Mesenchymal stem cell (in vitro differentiated cells and primary cell): Measurements from ENCODE around the gene RINL.

Experiments
- DNase-seq: peaks from one replicate; pipeline ENCODE4 v3.0.0-alpha.2; 2013
- H2AFZ ChIP-seq: one replicate; pipeline ENCODE4 v1.6.1; 2013; ENCODE audit warnings: low read depth, mild to moderate bottlenecking, control low read depth, inconsistent platforms, low read length, moderate library complexity
- H2AK5ac ChIP-seq: 2 replicates; pipeline ENCODE4 v1.6.1; 2013; ENCODE audit warnings: low read length, moderate library complexity, mild to moderate bottlenecking, inconsistent platforms; ENCODE audit not compliant: severe bottlenecking
- H2BK120ac ChIP-seq: one replicate; pipeline ENCODE4 v1.6.1; 2013; ENCODE audit warnings: low read depth, mild to moderate bottlenecking, inconsistent platforms, low read length, moderate library complexity
- H2BK12ac ChIP-seq, 2 experiments: one replicate each; pipeline ENCODE4 v1.6.1; 2013; ENCODE audit warnings: inconsistent platforms in 2 of 2, low read length in 2 of 2, mild to moderate bottlenecking in 2 of 2, moderate library complexity in 2 of 2, control low read depth in 1 of 2
- H2BK15ac ChIP-seq: one replicate; pipeline ENCODE4 v1.6.1; 2013; ENCODE audit warnings: mild to moderate bottlenecking, low read depth, inconsistent platforms; ENCODE audit not compliant: poor library complexity, severe bottlenecking
- H2BK5ac ChIP-seq: 2 replicates; pipeline ENCODE4 v1.6.1; 2013; ENCODE audit warnings: low read depth, mild to moderate bottlenecking, low read length, control low read depth, inconsistent platforms; ENCODE audit not compliant: poor library complexity, severe bottlenecking
- H3K14ac ChIP-seq, 2 experiments: one replicate each; pipeline ENCODE4 v1.6.1; 2013; ENCODE audit warnings: inconsistent platforms in 2 of 2, low read length in 2 of 2, control low read depth in 1 of 2, mild to moderate bottlenecking in 1 of 2, moderate library complexity in 1 of 2
- H3K18ac ChIP-seq, 2 experiments: one replicate each; pipeline ENCODE4 v1.6.1; 2013; ENCODE audit warnings: inconsistent platforms in 2 of 2, low read length in 2 of 2, control low read depth in 1 of 2, low read depth in 1 of 2, mild to moderate bottlenecking in 1 of 2
- H3K23ac ChIP-seq, 2 experiments: one replicate each; pipeline ENCODE4 v1.6.1; 2013; ENCODE audit warnings: inconsistent platforms in 2 of 2, low read length in 2 of 2, mild to moderate bottlenecking in 2 of 2, moderate library complexity in 2 of 2, control low read depth in 1 of 2
- H3K27ac ChIP-seq: 2 replicates; pipeline ENCODE4 v1.5.1; 2013; ENCODE audit warnings: mild to moderate bottlenecking, moderate library complexity, low read length, control low read depth, inconsistent platforms; ENCODE audit not compliant: poor library complexity, severe bottlenecking
- H3K27me3 ChIP-seq, 2 experiments: 2 replicates each; pipeline versions ENCODE4 v1.6.1 to v1.7.0; 2013; ENCODE audit warnings: low read length in 2 of 2, mild to moderate bottlenecking in 2 of 2, moderate library complexity in 2 of 2, control low read depth in 1 of 2, inconsistent platforms in 1 of 2; ENCODE audit not compliant: control insufficient read depth in 1 of 2, insufficient read depth in 1 of 2
- H3K36me3 ChIP-seq, 2 experiments: 2 replicates each; pipeline versions ENCODE4 v1.6.1 to v1.7.0; 2013; ENCODE audit warnings: low read length in 2 of 2, control low read depth in 1 of 2, inconsistent platforms in 1 of 2, low read depth in 1 of 2, mild to moderate bottlenecking in 1 of 2; ENCODE audit not compliant: insufficient read depth in 2 of 2, control insufficient read depth in 1 of 2
- H3K4ac ChIP-seq, 2 experiments: one replicate each; pipeline ENCODE4 v1.6.1; 2013; ENCODE audit warnings: inconsistent platforms in 2 of 2, low read length in 2 of 2, mild to moderate bottlenecking in 2 of 2, moderate library complexity in 2 of 2, control low read depth in 1 of 2, low read depth in 1 of 2
- H3K4me1 ChIP-seq: 2 replicates; pipeline ENCODE4 v1.6.1; 2013; ENCODE audit warnings: low read depth, low read length, control low read depth; ENCODE audit not compliant: control insufficient read depth, insufficient read depth
- H3K4me2 ChIP-seq: 2 replicates; pipeline ENCODE4 v1.6.1; 2013; ENCODE audit warnings: low read length, mild to moderate bottlenecking, inconsistent platforms; ENCODE audit not compliant: poor library complexity, severe bottlenecking
- H3K4me3 ChIP-seq, 2 experiments: 2 replicates each; pipeline versions ENCODE4 v1.5.1 to v1.7.0; 2013; ENCODE audit warnings: low read length in 2 of 2, mild to moderate bottlenecking in 2 of 2, control low read depth in 1 of 2, low read depth in 1 of 2; ENCODE audit not compliant: insufficient read depth in 1 of 2
- H3K79me1 ChIP-seq: replicated peaks from 2 replicates; pipeline ENCODE4 v1.6.1; 2013; ENCODE audit warnings: mild to moderate bottlenecking, control low read depth, low read length, inconsistent platforms; ENCODE audit not compliant: poor library complexity, severe bottlenecking
- H3K9ac ChIP-seq: 2 replicates; pipeline ENCODE4 v1.7.0; 2013; ENCODE audit warnings: mild to moderate bottlenecking, low read length, moderate library complexity
- H3K9me3 ChIP-seq: 2 replicates; pipeline ENCODE4 v1.7.0; 2013; ENCODE audit warnings: mild to moderate bottlenecking, low read length; ENCODE audit not compliant: control insufficient read depth
- H4K8ac ChIP-seq: one replicate; pipeline ENCODE4 v1.6.1; 2013; ENCODE audit warnings: inconsistent platforms, mild to moderate bottlenecking, low read length, moderate library complexity
- H4K91ac ChIP-seq: one replicate; pipeline ENCODE4 v1.6.1; 2013; ENCODE audit warnings: mild to moderate bottlenecking, low read length, inconsistent platforms
- WGBS: methylation state at CpG from one replicate; pipeline ENCODE4 v1.1.7; 2013; ENCODE audit warnings: mixed read lengths; 5-methylcytosine and 5-hydroxymethylcytosine counted together

RINL gene

DNA sequence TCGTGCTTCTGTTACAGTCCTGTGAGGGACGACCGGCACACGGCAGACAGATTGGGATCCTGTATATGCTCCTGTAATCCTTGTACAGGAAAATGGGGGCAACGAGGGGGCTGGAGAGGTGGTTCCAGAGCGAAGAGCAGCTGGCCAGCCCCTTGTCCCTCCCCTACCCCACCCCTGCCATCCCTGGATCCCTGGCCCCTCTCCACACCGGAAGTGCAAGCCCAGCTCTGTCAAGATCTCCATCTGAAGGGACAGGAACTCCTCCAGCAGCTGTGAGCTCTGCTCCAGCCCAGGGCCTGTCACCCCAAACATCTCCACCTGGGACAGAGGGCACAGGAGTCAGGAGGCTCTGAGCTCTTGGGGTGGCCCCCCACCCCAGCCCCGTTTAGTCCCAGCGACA is 39.4 kb upstream of the RINL start:
- H4K91ac ChIP-seq, result no peak overlapping the region

DNA sequence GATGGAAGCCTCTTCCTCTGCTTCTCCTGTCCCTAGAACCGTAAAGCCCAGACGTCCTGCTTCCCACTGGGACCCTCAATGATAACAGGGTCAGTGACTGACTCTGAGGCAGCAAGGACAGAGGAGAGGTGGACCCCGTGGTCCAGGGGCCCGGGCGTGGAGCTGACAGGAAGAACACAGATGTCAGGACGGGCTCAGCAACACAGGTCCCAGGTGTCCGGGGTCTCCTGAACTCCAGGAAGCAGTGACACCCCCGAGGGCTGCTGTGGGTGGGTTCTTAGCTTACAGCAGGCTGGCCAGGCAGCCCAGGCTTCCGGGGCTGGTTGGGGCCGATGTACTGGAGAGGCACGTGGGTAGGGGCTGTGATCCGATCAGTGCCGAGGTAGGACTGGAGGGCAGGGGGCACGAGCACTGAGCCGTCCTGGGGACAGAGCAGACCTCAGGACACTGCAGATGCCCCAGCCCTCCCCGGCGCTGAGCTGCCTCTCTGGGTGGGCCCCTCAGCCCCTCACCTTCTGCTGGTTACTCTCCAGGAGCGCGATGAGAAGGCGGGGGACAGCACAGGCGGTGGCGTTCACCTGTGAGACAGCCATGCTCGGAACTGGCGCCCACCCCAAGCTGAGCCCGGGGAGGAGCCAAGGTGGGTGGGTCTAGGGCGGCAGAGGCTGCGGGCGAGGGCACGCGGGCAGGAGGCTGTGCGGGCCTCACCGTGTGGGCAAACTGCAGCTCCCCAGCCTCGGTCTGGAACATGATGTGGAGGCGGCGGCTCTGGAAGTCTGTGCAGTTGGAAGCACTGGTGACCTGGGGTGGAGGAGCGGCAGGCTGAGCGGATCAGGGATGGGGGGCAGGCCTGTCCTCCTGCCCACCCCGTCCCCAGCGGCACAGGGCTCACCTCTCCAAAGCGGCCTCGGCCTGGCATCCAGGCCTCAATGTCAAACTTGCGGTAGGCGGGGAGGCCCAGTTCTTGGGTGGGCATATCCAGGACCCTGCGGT is 37.5 kb upstream of the RINL start:
- Histone ChIP-seq H3K79me1 (no peaks in the 10 kb centered on the region), H3K18ac (no peak overlapping the region), H2BK5ac (no peak overlapping the region), H2BK120ac (no peak overlapping the region), H2BK12ac (no peak overlapping the region), H3K4me2 (no peak overlapping the region), H3K14ac (no peak overlapping the region), H4K91ac (peak overlapping the region; percentile 28), H4K8ac (no peak overlapping the region), H3K36me3 (peaks cover 0 to 21% of the 10 kb centered on the region in 2 experiments), H2AK5ac (no peak overlapping the region), H3K9ac (no peak overlapping the region), H3K27me3 (peaks cover 6 to 8% of the 10 kb centered on the region in 2 experiments), H2AFZ (no peak overlapping the region), H3K4me1 (peaks cover 4% of the 10 kb centered on the region), H3K27ac (no peak overlapping the region), H3K4me3 (no peak overlapping the region), H3K4ac (no peak overlapping the region), H3K9me3 (no peaks in the 10 kb centered on the region), H2BK15ac (no peak overlapping the region), H3K23ac (no peak overlapping the region)
- 96% methylated on average over 44 of the region's 44 CpGs for WGBS
- no peak for DNase-seq

More for the DNA sequence above, 39.4 kb upstream of the RINL start:
- Histone ChIP-seq H2BK5ac (no peak overlapping the region), H3K4me3 (no peak overlapping the region), H3K18ac (no peak overlapping the region), H3K9me3 (no peaks in the 10 kb centered on the region), H3K27ac (no peak overlapping the region), H2BK120ac (no peak overlapping the region), H3K23ac (no peak overlapping the region), H3K14ac (no peak overlapping the region), H4K8ac (no peak overlapping the region), H2BK15ac (no peak overlapping the region), H3K9ac (no peak overlapping the region), H3K27me3 (no peaks in the 10 kb centered on the region), H3K79me1 (no peaks in the 10 kb centered on the region), H3K4ac (no peak overlapping the region), H2AK5ac (no peak overlapping the region), H2BK12ac (no peak overlapping the region), H3K4me1 (no peaks in the 10 kb centered on the region), H2AFZ (no peak overlapping the region), H3K36me3 (peaks cover 13 to 38% of the 10 kb centered on the region in 2 experiments), H3K4me2 (no peak overlapping the region)
- no peak for DNase-seq
- WGBS, result 80% methylated on average over 7 of the region's 9 CpGs

- H3K9ac ChIP-seq, result no peak overlapping the region
- H2BK5ac ChIP-seq, result no peak overlapping the region
- peaks cover under 1 to 18% of the 10 kb centered on the region in 2 experiments for H3K36me3 ChIP-seq
- peaks cover 4% of the 10 kb centered on the region for H3K4me1 ChIP-seq
- H3K79me1 ChIP-seq, result no peaks in the 10 kb centered on the region
- DNase-seq, result no peak
- H2AFZ ChIP-seq, result no peak overlapping the region
- no peak overlapping the region for H3K23ac ChIP-seq
- 96% methylated on average over 8 of the region's 8 CpGs for WGBS
- no peak overlapping the region for H2BK15ac ChIP-seq
- no peak overlapping the region for H4K8ac ChIP-seq
- H2BK120ac ChIP-seq, result no peak overlapping the region
- peaks cover 6 to 8% of the 10 kb centered on the region in 2 experiments for H3K27me3 ChIP-seq
- H2AK5ac ChIP-seq, result no peak overlapping the region
- no peak overlapping the region for H3K14ac ChIP-seq
- no peak overlapping the region for H4K91ac ChIP-seq
- no peak overlapping the region for H3K18ac ChIP-seq
- H2BK12ac ChIP-seq, result no peak overlapping the region
- H3K4ac ChIP-seq, result no peak overlapping the region
- no peak overlapping the region for H3K4me3 ChIP-seq
- no peak overlapping the region for H3K27ac ChIP-seq
- H3K4me2 ChIP-seq, result no peak overlapping the region
- no peaks in the 10 kb centered on the region for H3K9me3 ChIP-seq
Measured at GRCh38 chr19:38913958-38914357, 35.9 kb upstream of the RINL start.

GRCh38 chr19:38912600-38913514 is 34.8 kb upstream of the RINL start:
- Histone ChIP-seq H2BK12ac (no peak overlapping the region), H3K23ac (no peak overlapping the region), H2AFZ (no peak overlapping the region), H3K18ac (no peak overlapping the region), H3K4me2 (no peak overlapping the region), H4K8ac (no peak overlapping the region), H3K14ac (no peak overlapping the region), H3K27me3 (peaks cover 6 to 8% of the 10 kb centered on the region in 2 experiments), H2BK5ac (no peak overlapping the region), H2BK120ac (no peak overlapping the region), H3K27ac (no peak overlapping the region), H3K4me3 (no peak overlapping the region), H2BK15ac (no peak overlapping the region), H3K9ac (no peak overlapping the region), H2AK5ac (no peak overlapping the region), H3K4ac (no peak overlapping the region), H3K79me1 (no peaks in the 10 kb centered on the region), H3K36me3 (peaks cover 5 to 20% of the 10 kb centered on the region in 2 experiments), H3K9me3 (no peaks in the 10 kb centered on the region), H3K4me1 (peaks cover 4% of the 10 kb centered on the region), H4K91ac (no peak overlapping the region)
- WGBS, result 85% methylated on average over 12 of the region's 12 CpGs
- DNase-seq, result no peak
